ENCODE measurements around the gene VCAM1.
"Not testable (repeated sequence)": the region's sequence is repeated elsewhere in the genome, so short reads cannot be mapped to it uniquely, and the experiment has no call there.

VCAM1 gene

DNA sequence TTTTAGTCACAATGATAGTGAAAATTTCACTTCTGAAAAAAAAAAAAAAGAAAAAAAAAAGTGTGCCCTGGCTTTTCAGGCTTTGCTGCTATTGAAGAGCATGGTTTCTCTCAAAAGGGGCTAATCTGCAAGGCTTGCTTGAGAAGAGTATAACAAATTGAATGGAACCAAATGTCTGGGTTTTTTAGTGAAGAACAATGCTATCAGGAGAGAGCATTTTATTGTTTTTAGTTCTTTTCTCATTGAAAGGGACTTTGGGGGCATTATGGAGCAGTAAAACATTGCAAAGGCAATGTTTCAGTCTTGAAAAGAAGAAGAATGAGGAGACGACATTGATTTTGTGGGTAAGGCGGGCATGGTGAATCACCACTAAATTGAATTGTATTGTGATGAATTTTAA, 28.2 kb downstream of the VCAM1 start:
- H3K4me3 Mint-ChIP-seq: no peak overlapping the region
- H3K4me1 Mint-ChIP-seq: peaks cover 14% of the 10 kb centered on the region
- ATAC-seq: no peak
- no peak overlapping the region for H3K27ac Mint-ChIP-seq
- DNase-seq: no peak
- peaks cover 7% of the 10 kb centered on the region for H3K27me3 Mint-ChIP-seq
- no peaks in the 10 kb centered on the region for H3K9me3 Mint-ChIP-seq

DNA sequence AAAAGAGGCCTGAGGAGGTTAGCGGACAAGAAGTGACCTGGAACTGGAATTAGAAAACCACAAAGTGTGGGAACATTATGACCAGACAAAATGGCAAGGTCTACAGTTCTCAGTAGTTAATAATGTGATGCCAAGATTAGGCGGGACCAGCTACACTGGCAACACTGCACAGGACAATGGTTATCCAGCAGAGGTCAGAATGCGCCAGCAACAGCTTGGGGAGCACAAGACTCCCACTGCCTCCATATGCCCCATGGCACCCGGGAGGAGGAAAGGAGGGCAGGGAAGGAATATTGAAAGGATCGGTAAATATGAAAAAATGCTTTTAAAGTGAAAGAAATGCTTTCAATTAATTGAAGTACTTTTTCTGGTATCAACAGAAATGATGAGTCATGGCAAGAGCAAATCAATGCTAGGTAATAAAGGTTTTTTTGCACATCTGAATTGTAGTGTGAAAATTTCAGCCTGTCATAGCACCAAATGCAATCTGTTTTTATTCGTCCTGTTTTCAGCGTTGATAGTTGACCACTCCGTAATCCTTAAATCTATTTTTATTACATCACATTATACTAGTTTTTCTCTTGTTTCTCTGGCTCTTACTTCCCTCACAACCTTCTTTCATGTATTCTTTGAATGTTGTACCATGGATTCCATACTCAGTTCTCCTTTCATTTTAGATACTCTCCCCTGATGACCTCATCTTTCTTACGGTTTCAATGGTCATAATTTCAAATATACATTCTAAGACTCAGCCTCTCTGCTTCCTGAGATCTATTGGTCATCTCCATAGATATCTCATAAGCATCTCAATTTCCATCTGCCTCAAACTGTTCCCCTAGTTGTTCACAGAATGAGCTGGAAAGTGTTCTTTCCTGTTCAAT, 30.7 kb downstream of the VCAM1 start:
- H3K27me3 Mint-ChIP-seq: peaks cover 5% of the 10 kb centered on the region
- H3K27ac Mint-ChIP-seq: no peak overlapping the region
- no peak overlapping the region for H3K4me3 Mint-ChIP-seq
- ATAC-seq (no peak), DNase-seq (no peak)
- H3K4me1 Mint-ChIP-seq: peaks cover 14% of the 10 kb centered on the region
- no peaks in the 10 kb centered on the region for H3K9me3 Mint-ChIP-seq

DNA sequence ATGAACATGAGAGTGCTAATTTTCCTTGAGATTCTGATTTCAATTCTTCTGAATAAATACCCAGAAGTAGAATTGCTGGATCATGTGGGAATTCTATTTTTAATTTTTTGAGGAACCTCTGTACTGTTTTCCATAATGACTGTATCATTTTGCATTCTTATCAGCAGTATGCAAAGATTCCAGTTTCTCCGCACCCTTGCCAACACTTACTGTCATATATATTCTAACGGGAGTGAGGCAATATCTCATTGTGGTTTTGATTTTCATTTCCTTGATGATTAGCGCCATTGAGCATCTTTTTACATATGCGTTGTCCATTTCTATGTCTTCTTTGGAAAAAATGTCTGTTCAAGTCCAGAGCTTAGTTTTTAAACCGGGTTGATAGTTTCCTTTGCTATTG, 33.2 kb downstream of the VCAM1 start:
- Mint-ChIP-seq H3K27ac (no peak overlapping the region), H3K4me3 (no peak overlapping the region), H3K4me1 (no peaks in the 10 kb centered on the region), H3K9me3 (no peaks in the 10 kb centered on the region), H3K27me3 (no peaks in the 10 kb centered on the region)
- ATAC-seq (no peak), DNase-seq (no peak)

DNA sequence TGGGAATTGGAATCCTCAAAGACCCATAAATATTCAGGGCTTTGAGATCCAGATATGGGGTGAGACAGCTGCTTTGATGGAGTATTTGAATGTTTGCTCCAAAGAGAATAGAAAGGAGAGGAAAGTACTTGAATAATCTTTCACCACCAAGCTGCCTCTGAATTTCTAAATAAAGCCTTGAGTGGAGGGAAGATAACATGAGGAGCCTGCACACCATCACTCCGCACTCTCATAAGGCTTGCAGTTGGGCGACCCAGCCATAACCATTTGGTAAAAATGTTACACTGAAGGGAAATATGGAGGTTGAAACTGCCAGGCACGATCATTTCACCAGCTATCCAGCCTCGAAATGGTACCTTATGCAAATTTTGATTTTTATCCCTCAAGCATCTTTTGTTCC, 38.4 kb downstream of the VCAM1 start:
- Mint-ChIP-seq H3K4me1 (no peaks in the 10 kb centered on the region), H3K9me3 (no peaks in the 10 kb centered on the region), H3K27me3 (no peaks in the 10 kb centered on the region), H3K4me3 (no peak overlapping the region), H3K27ac (no peak overlapping the region)
- DNase-seq (no peak), ATAC-seq (no peak)

GRCh38 chr1:100759188-100759587, 39.6 kb downstream of the VCAM1 start:
- Mint-ChIP-seq H3K4me1 (no peaks in the 10 kb centered on the region), H3K27ac (no peak overlapping the region), H3K27me3 (no peaks in the 10 kb centered on the region), H3K9me3 (no peaks in the 10 kb centered on the region), H3K4me3 (no peak overlapping the region)
- DNase-seq: no peak
- ATAC-seq: no peak

GRCh38 chr1:100760511-100760910, 41.0 kb downstream of the VCAM1 start:
- no peak overlapping the region for H3K27ac Mint-ChIP-seq
- H3K9me3 Mint-ChIP-seq: no peaks in the 10 kb centered on the region
- H3K4me1 Mint-ChIP-seq: no peaks in the 10 kb centered on the region
- no peak for DNase-seq
- H3K27me3 Mint-ChIP-seq: no peaks in the 10 kb centered on the region
- no peak for ATAC-seq
- no peak overlapping the region for H3K4me3 Mint-ChIP-seq

- no peak for DNase-seq
- Mint-ChIP-seq H3K4me1 (no peaks in the 10 kb centered on the region), H3K27ac (no peak overlapping the region), H3K27me3 (no peaks in the 10 kb centered on the region), H3K4me3 (no peak overlapping the region), H3K9me3 (no peaks in the 10 kb centered on the region)
- ATAC-seq: no peak
Measured at GRCh38 chr1:100762461-100762860, 42.9 kb downstream of the VCAM1 start.

- H3K27ac Mint-ChIP-seq: no peak overlapping the region
- H3K27me3 Mint-ChIP-seq: no peaks in the 10 kb centered on the region
- no peaks in the 10 kb centered on the region for H3K4me1 Mint-ChIP-seq
- DNase-seq: no peak
- no peaks in the 10 kb centered on the region for H3K9me3 Mint-ChIP-seq
- ATAC-seq: no peak
- no peak overlapping the region for H3K4me3 Mint-ChIP-seq
Measured at GRCh38 chr1:100767176-100767890, 47.8 kb downstream of the VCAM1 start.

DNA sequence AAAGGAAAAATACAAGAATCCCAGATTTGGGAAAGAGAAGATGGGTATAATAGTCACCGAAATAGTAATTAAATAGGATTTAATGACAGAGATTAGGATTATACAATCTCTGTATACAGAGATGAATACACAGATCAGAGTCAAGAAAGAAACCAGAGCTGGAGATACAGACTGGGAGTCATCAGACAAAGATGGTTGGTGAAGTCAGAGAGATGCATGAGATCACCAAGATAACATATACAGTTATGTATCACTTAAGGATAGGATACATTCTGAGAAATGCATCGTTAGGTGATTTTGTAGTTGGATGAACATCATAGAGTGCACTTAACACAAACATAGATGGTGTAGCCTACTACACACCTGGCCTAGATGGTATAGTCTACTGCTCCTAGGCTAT, 49.8 kb downstream of the VCAM1 start:
- no peak for DNase-seq
- Mint-ChIP-seq H3K9me3 (no peaks in the 10 kb centered on the region), H3K27ac (no peak overlapping the region)

GRCh38 chr1:100769906-100770646, 50.5 kb downstream of the VCAM1 start:
- H3K27ac Mint-ChIP-seq: no peak overlapping the region
- H3K4me3 Mint-ChIP-seq: no peak overlapping the region
- ATAC-seq (no peak), DNase-seq (no peak)
- H3K27me3 Mint-ChIP-seq: no peaks in the 10 kb centered on the region
- H3K4me1 Mint-ChIP-seq: no peaks in the 10 kb centered on the region
- H3K9me3 Mint-ChIP-seq: no peaks in the 10 kb centered on the region

More for the DNA sequence above, 49.8 kb downstream of the VCAM1 start:
- Mint-ChIP-seq H3K4me1 (no peaks in the 10 kb centered on the region), H3K27me3 (no peaks in the 10 kb centered on the region), H3K4me3 (no peak overlapping the region)
- peak; percentile 54 for ATAC-seq

DNA sequence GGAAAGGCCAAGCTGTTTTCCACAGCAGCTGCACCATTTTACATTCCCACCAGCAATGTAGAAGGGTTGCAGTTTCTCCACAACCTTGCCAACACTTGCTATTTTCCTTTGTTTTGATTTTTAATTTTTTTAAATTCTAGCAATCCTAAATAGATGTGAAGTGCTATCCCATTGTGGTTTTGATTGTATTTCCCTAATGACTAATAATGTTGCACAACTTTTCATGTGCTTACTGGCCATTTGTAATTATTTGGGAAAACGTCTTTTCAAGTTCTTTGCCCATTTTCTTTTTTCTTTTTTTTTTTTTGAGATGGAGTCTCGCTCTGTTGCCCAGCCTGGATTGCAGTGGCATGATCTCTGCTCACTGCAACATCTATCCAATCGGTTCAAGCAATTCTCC, 53.9 kb downstream of the VCAM1 start:
- no peaks in the 10 kb centered on the region for H3K4me1 Mint-ChIP-seq
- no peak overlapping the region for H3K27ac Mint-ChIP-seq
- ATAC-seq: no peak
- no peaks in the 10 kb centered on the region for H3K9me3 Mint-ChIP-seq
- DNase-seq: no peak
- H3K4me3 Mint-ChIP-seq: no peak overlapping the region
- H3K27me3 Mint-ChIP-seq: no peaks in the 10 kb centered on the region

GRCh38 chr1:100774370-100774769, 54.8 kb downstream of the VCAM1 start:
- DNase-seq (no peak), ATAC-seq (no peak)
- Mint-ChIP-seq H3K4me3 (no peak overlapping the region), H3K27ac (no peak overlapping the region), H3K4me1 (no peaks in the 10 kb centered on the region), H3K27me3 (no peaks in the 10 kb centered on the region), H3K9me3 (peaks cover 0 to 6% of the 10 kb centered on the region in 2 donors)

- Mint-ChIP-seq H3K4me1 (no peaks in the 10 kb centered on the region), H3K27me3 (no peaks in the 10 kb centered on the region), H3K4me3 (no peak overlapping the region), H3K27ac (no peak overlapping the region), H3K9me3 (peaks cover 0 to 9% of the 10 kb centered on the region in 2 donors)
- no peak for DNase-seq
- no peak for ATAC-seq
Measured at GRCh38 chr1:100775483-100775882, 55.9 kb downstream of the VCAM1 start.

DNA sequence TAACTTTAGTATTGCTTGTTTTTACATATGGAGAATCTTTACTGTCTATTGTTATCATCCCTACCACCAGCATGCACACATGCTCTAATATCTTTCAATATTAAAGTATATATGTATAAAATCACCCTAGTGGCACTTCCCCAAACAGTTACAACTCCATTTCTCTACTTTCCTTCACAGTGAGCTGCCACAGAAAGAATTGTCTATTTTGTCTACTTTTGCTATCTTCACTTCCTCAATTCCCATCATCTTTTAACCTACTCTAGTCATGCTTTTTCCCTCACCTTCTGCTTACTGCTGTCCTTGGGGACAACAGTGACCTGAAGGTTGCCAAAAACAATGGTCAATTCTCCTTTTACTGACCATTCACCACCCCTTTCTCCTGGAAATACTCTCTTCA, 59.2 kb downstream of the VCAM1 start:
- no peak for ATAC-seq
- no peaks in the 10 kb centered on the region for H3K27me3 Mint-ChIP-seq
- DNase-seq: no peak
- peaks cover 13 to 24% of the 10 kb centered on the region in 2 donors for H3K9me3 Mint-ChIP-seq
- H3K4me3 Mint-ChIP-seq: no peak overlapping the region
- no peak overlapping the region for H3K27ac Mint-ChIP-seq
- H3K4me1 Mint-ChIP-seq: no peaks in the 10 kb centered on the region

GRCh38 chr1:100780814-100781213, 61.3 kb downstream of the VCAM1 start:
- Mint-ChIP-seq H3K4me1 (no peaks in the 10 kb centered on the region), H3K9me3 (peaks cover 13 to 24% of the 10 kb centered on the region in 2 donors), H3K27ac (no peak overlapping the region), H3K27me3 (peaks cover 4% of the 10 kb centered on the region), H3K4me3 (no peak overlapping the region)
- ATAC-seq: no peak
- no peak for DNase-seq

DNA sequence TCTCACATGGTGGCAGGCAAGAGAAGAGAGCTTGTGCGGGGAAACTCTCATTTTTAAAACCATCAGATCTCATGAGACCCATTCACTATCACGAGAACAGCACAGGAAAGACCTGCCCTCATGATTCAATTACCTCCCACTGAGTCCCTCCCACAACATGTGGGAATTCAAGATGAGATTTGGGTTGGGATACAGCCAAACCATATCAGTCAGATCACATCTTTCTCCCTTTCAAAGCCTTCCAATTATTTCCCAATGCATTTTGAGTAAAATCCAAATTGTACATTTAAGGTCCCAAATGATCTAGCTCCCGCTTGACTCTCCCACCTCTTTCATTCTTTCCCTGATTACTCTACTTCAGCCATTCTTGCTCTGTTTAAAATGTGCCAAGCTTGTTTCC, 62.2 kb downstream of the VCAM1 start:
- DNase-seq, H3K4me1 Mint-ChIP-seq, H3K4me3 Mint-ChIP-seq, ATAC-seq, H3K27ac Mint-ChIP-seq: not testable (repeated sequence)
- peaks cover 12% of the 10 kb centered on the region for H3K27me3 Mint-ChIP-seq
- peaks cover 13 to 24% of the 10 kb centered on the region in 2 donors for H3K9me3 Mint-ChIP-seq
